Panc1 (cell line): ENCODE measurements around the gene AKT3. TPM values are rescaled to one million over a fixed set of nuclear protein-coding genes. Genes with fewer than 3 reads are reported as not detected.

ENCODE experiments used
- ATAC-seq: fragments of 200-7000 bp; cut with Tn5 transposase; 2 replicates; pipeline ENCODE4 v1.9.1; 2020; ENCODE audit warnings: mild to moderate bottlenecking, moderate library complexity
- BruUV-seq: library from RNA; stranded (reverse); fragments of 400-500 nt; replicated peaks from 2 replicates; lab custom pipeline; 2021; lab: Mats Ljungman, UMichigan
- CTCF ChIA-PET: fragments of 300-600 bp; sonication (Branson Sonifier 250); formaldehyde crosslinking; loops from one replicate; lab custom pipeline; 2022; ENCODE audit warnings: antibody characterized with exemption; lab: Charles Lee
- POLR2A ChIA-PET: fragments of 300-600 bp; sonication (Branson Sonifier 250); formaldehyde crosslinking; loops from one replicate; lab custom pipeline; 2022; ENCODE audit warnings: antibody characterized with exemption; lab: Charles Lee
- DNase-seq: peaks from one replicate; pipeline ENCODE4 v3.0.0-alpha.2; 2010; ENCODE audit warnings: low read depth, low spot score
- H3K27ac ChIP-seq: 2 replicates; pipeline ENCODE4 v1.5.1; 2011; ENCODE audit warnings: mild to moderate bottlenecking, low read length, inconsistent platforms
- H3K27me3 ChIP-seq: fragments of 200-500 bp; sonication (Bioruptor generic); 2 replicates; pipeline ENCODE4 v1.6.0; 2014; ENCODE audit warnings: low read length, inconsistent platforms; ENCODE audit not compliant: control insufficient read depth, insufficient read depth
- H3K36me3 ChIP-seq: fragments of 200-500 bp; sonication (Bioruptor generic); 2 replicates; pipeline ENCODE4 v1.5.1; 2014; ENCODE audit warnings: inconsistent platforms, mild to moderate bottlenecking, low read length, moderate library complexity; ENCODE audit not compliant: control insufficient read depth, insufficient read depth
- H3K4me1 ChIP-seq: 2 replicates; pipeline ENCODE4 v1.5.1; 2011; ENCODE audit warnings: inconsistent platforms, mild to moderate bottlenecking, low read length, moderate library complexity; ENCODE audit not compliant: control insufficient read depth, insufficient read depth
- H3K4me3 ChIP-seq, 2 experiments: 2 replicates each; pipeline ENCODE4 v1.5.1; 2011 to 2012; ENCODE audit warnings: low read depth in 2 of 2, low read length in 2 of 2, mild to moderate bottlenecking in 2 of 2, inconsistent platforms in 1 of 2, moderate library complexity in 1 of 2
- H3K9me3 ChIP-seq: fragments of 200-500 bp; sonication (Bioruptor generic); 2 replicates; pipeline ENCODE4 v1.5.1; 2014; ENCODE audit warnings: low read depth, mild to moderate bottlenecking, inconsistent platforms, low read length, moderate library complexity; ENCODE audit not compliant: control insufficient read depth, insufficient read depth
- POLR2AphosphoS5 ChIP-seq: IDR thresholded peaks from 2 replicates; pipeline ENCODE4 v1.6.1; 2012; ENCODE audit warnings: mild to moderate bottlenecking, low read depth, low read length, moderate library complexity
- SIN3A ChIP-seq: IDR thresholded peaks from 2 replicates; pipeline ENCODE4 v1.6.1; 2012; ENCODE audit warnings: low read depth, mild to moderate bottlenecking, low read length, moderate library complexity, borderline replicate concordance; ENCODE audit not compliant: insufficient read depth
- TCF7L2 ChIP-seq: IDR thresholded peaks from 2 replicates; pipeline ENCODE4 v1.6.1; 2011; ENCODE audit warnings: mild to moderate bottlenecking, low read depth, low read length, inconsistent platforms
- in situ Hi-C: cut with HindIII; loops from 2 replicates; pipeline ENCODE4 v1.10.0; 2016; ENCODE audit warnings: low sequenced_read_pairs, low pct_unique_long_range_greater_than_20kb
- intact Hi-C: fragments of 100-400 bp; cut with micrococcal nuclease; formaldehyde crosslinking; loops from one replicate; pipeline ENCODE4 v1.10.0; 2022; ENCODE audit not compliant: unreplicated experiment
- total RNA-seq: library from RNA; stranded (reverse); gene quantifications from one replicate; pipeline ENCODE4 v1.2.1, GENCODE V29; 2021; ENCODE audit not compliant: unreplicated experiment
- TF ChIP-seq, protein P1 (sequence below): fragments of 450-650 bp; IDR thresholded peaks from 2 replicates; pipeline ENCODE4 v1.5.1; 2017; ENCODE audit warnings: mild to moderate bottlenecking
- TF ChIP-seq, protein P2 (sequence below), 2 experiments: IDR thresholded peaks; 2 replicates each; pipeline ENCODE4 v1.6.1; 2011 to 2012; ENCODE audit warnings: low read depth in 2 of 2, control low read depth in 1 of 2, low read length in 1 of 2, mild to moderate bottlenecking in 1 of 2, moderate library complexity in 1 of 2; ENCODE audit not compliant: insufficient read depth in 1 of 2

Gene AKT3
- total RNA-seq, 1 experiment from 2014 or later = 11.0 TPM

DNA sequence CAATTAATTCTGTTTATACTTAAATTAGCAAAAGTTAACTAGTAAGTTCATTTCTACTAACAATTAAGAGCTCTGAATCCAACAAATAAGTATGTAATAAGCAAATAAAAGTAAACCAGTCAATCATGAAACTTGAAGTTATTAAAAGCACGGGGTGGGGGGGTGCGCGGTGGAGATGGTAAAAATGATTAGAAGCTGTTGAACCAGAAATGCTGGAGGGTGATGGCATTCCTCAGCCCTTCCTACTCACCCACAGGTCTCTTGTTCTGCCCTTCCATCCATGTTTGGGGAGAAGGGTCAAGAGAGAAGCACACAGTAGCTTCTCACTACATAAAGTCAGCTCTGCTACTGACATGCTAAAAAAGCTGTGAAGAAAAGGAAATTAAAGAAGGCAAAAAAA, 63.5 kb downstream of the AKT3 start:
- H3K4me1 ChIP-seq = no peaks in the 10 kb centered on the region
- H3K27me3 ChIP-seq = no peaks in the 10 kb centered on the region; the same call in 1 of the 2 replicates
- in situ Hi-C loops (no loop called here), intact Hi-C loops (no loop called here)
- H3K27ac ChIP-seq = no peak overlapping the region
- BruUV-seq = no TSS peak
- CTCF ChIA-PET = no interaction called here
- no peaks in the 10 kb centered on the region for H3K36me3 ChIP-seq
- no peak for ATAC-seq
- DNase-seq = no peak
- TF ChIP-seq TCF7L2 (no peak), POLR2AphosphoS5 (no peak), SIN3A (no peak)
- TF ChIP-seq, protein P1, sequence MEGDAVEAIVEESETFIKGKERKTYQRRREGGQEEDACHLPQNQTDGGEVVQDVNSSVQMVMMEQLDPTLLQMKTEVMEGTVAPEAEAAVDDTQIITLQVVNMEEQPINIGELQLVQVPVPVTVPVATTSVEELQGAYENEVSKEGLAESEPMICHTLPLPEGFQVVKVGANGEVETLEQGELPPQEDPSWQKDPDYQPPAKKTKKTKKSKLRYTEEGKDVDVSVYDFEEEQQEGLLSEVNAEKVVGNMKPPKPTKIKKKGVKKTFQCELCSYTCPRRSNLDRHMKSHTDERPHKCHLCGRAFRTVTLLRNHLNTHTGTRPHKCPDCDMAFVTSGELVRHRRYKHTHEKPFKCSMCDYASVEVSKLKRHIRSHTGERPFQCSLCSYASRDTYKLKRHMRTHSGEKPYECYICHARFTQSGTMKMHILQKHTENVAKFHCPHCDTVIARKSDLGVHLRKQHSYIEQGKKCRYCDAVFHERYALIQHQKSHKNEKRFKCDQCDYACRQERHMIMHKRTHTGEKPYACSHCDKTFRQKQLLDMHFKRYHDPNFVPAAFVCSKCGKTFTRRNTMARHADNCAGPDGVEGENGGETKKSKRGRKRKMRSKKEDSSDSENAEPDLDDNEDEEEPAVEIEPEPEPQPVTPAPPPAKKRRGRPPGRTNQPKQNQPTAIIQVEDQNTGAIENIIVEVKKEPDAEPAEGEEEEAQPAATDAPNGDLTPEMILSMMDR = no peak
- TF ChIP-seq, protein P2, sequence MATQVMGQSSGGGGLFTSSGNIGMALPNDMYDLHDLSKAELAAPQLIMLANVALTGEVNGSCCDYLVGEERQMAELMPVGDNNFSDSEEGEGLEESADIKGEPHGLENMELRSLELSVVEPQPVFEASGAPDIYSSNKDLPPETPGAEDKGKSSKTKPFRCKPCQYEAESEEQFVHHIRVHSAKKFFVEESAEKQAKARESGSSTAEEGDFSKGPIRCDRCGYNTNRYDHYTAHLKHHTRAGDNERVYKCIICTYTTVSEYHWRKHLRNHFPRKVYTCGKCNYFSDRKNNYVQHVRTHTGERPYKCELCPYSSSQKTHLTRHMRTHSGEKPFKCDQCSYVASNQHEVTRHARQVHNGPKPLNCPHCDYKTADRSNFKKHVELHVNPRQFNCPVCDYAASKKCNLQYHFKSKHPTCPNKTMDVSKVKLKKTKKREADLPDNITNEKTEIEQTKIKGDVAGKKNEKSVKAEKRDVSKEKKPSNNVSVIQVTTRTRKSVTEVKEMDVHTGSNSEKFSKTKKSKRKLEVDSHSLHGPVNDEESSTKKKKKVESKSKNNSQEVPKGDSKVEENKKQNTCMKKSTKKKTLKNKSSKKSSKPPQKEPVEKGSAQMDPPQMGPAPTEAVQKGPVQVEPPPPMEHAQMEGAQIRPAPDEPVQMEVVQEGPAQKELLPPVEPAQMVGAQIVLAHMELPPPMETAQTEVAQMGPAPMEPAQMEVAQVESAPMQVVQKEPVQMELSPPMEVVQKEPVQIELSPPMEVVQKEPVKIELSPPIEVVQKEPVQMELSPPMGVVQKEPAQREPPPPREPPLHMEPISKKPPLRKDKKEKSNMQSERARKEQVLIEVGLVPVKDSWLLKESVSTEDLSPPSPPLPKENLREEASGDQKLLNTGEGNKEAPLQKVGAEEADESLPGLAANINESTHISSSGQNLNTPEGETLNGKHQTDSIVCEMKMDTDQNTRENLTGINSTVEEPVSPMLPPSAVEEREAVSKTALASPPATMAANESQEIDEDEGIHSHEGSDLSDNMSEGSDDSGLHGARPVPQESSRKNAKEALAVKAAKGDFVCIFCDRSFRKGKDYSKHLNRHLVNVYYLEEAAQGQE (IDR thresholded peaks at IDR 0.05; ENCODE audit: insufficient read depth in 1 of 2, low read depth in 2 of 2, low read length in 1 of 2) = no peak
- no peaks in the 10 kb centered on the region for H3K9me3 ChIP-seq
- no peak overlapping the region for H3K4me3 ChIP-seq
- POLR2A ChIA-PET = no interaction called here

DNA sequence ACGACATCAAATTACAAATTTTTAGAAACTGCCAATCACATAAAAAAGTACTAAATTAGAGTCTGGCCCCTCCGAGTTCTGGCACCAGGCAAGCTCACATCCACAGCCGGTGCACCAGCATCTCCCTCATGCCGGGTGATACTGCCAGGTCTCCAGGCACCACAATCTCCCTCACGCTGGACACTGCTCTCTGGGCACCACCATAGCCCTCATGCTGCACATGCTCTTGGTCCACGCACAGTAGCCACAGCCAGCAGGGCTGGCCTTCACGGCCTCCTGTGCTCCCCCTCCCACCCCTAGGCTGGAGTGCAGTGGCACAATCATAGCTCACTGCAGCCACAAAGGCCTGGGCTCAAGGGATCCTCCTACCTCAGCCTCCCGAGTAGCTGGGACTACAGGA, 65.5 kb downstream of the AKT3 start:
- ATAC-seq (no peak), DNase-seq (no peak)
- no peaks in the 10 kb centered on the region; the same call in 1 of the 2 replicates for H3K27me3 ChIP-seq
- H3K4me3 ChIP-seq = no peak overlapping the region
- TF ChIP-seq TCF7L2 = no peak
- TF ChIP-seq, protein P1 = no peak
- no peak for TF ChIP-seq POLR2AphosphoS5
- TF ChIP-seq, protein P2 (IDR thresholded peaks at IDR 0.05; ENCODE audit: insufficient read depth in 1 of 2, low read depth in 2 of 2, low read length in 1 of 2) = no peak
- H3K36me3 ChIP-seq = no peaks in the 10 kb centered on the region
- H3K4me1 ChIP-seq = no peaks in the 10 kb centered on the region
- no peak overlapping the region for H3K27ac ChIP-seq
- intact Hi-C loops (no loop called here), in situ Hi-C loops (no loop called here)
- ChIA-PET POLR2A (no interaction called here), CTCF (interaction anchor here (0.6 kb wide), 1 partner anchor 281 kb away, joined by 8 read pairs; no protein-coding TSS in a partner anchor)
- H3K9me3 ChIP-seq = no peaks in the 10 kb centered on the region
- no TSS peak for BruUV-seq
